NCI-H2227 (cell line): ENCODE data around the gene MRPL10.
"Not testable (repeated sequence)": the region's sequence is repeated elsewhere in the genome, so short reads cannot be mapped to it uniquely, and the experiment has no call there.

Experiments used
- DNase-seq: peaks from one replicate; lab custom pipeline; 2025; ENCODE audit not compliant: unreplicated experiment; lab: John Stamatoyannopoulos, UW

The MRPL10 gene

DNA sequence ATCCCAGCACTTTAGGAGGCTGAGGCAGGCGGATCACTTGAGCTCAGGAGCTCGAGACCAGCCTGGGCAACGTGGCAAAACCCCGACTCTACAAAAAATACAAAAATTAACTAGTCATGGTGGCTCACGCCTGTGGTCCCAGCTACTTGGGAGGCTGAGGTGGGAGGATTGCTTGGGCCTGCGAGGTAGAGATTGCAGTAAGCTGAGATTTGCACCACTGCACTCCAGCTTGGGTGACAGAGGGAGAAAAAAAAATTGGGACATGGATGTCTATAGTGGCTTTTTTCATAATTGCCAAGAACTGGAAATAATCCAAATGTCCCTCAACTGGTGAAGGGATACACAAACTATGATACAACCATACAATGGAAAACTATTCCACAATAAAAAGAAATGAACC lies 38.4 kb downstream of the MRPL10 start:
- DNase-seq: no peak

DNA sequence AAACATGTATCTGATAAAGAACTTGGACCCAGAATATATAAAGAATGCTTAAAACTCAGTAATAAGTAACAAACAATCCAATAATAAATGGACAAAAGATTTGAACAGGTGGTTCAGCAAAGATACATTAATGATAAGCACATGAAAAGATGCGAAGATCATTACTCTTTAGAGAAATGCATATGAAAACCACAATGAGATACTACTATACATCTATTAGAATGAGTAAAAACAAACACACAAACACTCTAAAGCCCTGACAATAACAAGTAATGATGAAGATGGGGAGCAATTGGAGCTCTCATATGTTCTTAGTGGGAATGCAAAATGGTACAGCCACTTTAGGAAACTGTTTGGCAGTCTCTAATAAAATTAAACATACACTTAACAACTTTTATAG lies 38.9 kb downstream of the MRPL10 start:
- DNase-seq: no peak

DNA sequence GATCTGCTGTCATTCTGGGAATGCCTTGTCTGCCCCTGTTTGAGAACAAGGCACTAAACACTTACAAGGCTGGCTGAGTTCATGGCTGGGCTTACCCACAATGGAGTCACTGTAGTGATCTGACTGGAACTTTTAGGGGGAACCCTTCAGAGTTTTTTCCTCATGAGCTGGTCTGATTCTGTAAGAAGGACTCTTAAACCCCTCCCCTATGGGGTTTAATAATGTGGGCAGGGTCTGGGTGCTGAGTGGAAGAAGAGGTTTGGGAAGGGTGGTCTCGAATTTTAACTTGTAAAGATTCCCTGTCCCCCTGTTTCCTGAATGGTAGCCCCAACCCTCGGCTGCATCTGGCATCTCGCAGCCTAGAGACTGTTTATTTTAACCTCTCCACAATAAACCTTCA lies 40.3 kb downstream of the MRPL10 start:
- no peak for DNase-seq

DNA sequence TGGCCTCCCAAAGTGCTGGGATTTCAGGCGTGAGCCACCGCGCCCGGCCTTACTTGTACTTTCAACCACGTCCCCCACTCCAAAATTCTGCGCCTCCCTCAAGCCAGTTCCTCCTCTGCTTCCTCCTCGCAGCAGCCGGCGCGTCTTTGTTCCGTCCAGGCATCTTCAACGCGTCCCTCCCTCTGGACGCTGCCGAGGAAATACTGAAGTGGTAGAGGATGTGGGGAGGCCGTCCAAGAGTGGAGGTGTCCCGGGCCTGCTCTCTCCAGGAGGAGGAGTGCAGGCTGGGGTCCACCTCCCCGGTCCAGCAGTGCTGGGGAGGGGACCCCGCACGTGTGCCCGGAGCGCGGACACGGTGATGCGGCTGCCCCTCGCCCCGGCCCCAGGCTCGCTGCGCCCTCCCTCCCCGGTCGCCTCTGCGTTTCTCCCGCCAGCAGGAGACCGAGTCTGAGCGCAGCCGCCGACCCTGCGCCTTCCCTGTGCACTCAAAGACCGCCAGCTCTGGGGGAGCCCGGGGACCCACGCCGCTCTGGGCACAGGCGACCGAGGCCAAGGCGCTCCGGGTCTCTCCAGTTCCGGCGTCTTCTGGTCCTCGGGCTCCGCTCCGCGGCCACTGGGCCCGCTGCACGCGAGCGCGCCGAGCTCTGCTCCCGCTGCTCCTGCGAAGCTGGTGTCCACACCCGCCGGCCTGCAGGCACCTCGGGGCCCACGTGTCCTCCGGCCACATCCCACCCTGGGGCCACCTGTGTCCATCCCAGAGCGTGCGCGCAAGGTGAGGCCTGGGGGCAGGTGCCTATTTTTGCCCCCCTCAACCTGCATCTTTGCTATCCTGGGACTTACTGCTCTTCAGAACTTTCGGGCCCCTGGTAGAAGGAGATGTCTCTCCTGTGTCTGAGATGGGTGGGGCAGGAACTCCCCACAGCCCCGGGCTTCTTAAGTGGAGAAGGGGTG lies 41.5 kb downstream of the MRPL10 start:
- peak; percentile 87 for DNase-seq

DNA sequence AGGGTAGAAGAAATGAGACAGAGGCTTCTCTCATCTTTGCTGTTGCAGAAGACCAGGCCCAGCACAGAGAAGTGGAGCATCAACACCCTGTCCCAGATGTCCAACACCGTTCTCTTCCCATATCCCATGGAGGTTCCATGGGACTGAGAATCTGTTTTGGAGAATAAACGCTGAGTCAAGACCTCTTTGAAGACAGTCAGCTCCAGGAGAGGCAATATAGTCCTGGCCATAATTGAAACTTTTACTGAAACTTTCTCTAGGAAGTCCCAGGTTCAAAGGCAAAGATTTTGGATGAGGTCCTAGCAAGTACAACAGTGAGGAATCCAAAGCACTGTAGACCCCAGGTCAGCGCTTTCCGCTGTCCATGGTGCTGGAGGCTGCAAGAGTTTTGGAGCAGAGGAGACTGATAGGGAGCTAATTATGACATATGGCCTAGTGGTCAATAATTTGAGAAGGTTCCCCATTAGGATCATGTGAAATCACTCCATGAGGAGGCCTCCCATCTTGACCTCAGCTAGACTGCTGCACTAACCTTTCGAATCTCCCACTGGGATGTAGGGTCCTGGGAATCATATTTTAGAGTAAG lies 45.7 kb downstream of the MRPL10 start:
- DNase-seq: no peak

DNA sequence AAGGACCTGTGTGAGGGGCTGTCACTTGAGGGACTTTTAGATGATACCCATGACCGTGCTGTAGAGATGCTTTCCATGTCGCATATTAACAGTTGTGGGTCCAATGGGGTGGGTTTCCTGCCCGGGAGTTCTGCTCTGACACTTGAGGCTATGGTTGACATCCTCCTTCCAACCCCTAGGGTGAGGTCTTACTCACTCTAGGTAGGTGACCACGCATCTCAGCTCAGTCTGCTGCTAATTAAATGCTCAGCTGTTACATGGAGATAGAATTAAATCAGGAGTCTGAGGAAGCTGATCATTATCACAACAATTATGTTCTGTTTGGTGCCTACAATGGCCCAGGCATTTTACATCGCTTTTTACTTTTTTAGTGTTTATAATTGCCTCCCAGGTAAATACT lies 49.9 kb downstream of the MRPL10 start:
- DNase-seq: no peak

DNA sequence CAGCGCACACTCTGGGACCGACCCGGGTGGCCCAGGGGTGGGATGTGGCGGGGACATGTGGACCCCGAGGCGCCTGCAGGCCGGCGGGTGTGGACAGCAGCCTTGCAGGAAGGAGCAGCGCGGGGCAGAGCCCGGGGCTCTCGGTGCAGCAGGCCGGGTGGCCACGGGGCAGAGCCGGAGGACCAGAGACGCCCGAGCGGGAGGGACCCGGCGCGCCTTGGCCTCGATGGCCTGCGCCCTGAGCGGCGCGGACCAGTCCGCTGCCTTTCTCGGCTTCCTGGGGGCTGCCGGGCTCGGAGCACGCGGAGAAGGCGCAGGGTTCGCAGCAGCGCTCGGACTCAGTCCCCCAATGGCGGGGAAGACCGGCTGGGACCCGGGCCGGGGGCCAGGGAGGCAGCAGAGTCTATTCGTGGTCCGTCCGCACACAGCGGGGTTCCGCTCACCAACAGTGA lies 53.1 kb downstream of the MRPL10 start:
- DNase-seq: no peak

DNA sequence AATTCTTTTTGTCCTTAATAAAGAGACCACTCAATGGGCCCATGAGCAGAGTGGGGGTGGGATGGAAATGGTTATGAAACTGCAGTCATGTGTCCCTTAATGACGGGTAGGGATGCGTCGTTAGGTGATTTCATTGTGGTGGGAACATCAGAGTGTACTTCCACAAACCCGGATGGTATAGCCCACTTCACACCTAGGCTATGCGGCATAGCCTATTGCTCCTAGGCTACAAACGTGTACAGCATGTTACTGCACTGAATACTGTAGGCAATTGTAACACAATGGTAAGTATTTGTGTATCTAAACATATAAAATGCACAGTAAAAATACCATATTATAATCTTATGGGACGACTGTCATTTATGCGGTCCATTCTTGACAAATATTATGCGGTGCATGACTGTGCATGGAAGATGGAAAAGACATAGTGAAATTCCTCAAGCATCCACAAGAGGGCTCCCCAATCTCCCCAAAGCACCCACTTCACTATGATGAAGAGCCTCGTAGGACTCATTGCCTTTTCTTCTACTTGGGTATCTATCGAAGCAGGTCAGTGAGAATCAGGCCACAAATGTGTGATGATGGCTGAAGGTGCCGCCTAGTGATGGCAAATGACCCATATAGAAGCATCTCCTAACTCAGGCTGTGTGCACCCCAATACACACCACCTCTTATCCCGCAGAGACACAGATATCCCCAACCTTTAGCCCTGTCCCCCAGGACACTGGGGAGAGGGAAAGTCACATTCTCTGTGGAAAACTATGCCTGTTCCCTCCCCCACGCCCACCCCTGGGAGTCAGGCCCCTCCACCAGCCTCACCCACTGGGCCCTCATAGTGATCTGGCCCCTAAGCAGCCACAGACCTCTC lies 54.8 kb downstream of the MRPL10 start:
- DNase-seq: peak; percentile 57

DNA sequence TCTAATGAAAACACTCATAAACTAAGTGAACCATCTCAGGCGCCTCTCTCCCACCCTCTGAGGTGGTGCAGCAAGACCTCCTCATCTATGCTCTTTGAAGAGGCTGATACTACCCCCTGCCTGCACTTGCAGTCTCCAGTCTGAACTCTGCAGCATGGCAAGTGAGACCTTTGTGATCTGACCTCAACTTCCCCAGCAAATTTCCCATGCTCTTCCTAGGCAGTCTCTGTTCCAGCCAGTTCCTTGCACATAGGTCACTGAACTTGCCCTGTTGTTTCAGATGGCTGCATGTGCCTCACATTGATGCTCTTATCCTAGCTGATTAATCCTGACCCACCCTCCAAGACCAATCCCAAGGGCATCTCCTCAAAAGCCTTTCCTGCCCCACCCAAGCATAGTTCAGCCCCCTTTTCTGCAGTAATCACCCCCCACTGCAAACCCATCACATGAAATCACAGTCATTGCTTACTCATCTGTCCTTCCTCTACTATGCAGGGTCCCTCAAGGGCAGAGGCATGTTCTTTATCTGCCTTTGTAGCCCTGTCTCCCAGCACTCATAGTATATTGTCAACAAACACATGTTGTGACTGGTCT lies 56.3 kb downstream of the MRPL10 start:
- no peak for DNase-seq

DNA sequence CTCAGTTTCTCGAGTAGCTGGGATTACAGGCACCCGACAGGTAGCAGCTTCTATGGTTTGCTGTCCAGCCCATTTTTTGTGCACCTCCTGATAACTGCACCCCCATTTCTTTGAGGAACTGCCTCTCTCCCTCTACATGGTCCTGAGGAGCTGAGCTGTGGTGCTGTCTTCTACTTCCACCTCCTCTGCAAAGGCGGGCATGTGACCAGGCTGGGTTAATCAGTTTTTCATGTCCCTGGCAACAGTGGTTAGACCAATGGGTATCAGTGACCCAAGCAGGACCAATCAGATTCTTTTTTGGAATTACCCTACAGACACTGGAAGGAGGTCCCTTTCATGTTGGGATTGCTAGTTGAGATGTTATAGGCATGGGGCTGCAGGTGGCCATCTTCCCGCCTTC lies 57.0 kb downstream of the MRPL10 start:
- DNase-seq: no peak

DNA sequence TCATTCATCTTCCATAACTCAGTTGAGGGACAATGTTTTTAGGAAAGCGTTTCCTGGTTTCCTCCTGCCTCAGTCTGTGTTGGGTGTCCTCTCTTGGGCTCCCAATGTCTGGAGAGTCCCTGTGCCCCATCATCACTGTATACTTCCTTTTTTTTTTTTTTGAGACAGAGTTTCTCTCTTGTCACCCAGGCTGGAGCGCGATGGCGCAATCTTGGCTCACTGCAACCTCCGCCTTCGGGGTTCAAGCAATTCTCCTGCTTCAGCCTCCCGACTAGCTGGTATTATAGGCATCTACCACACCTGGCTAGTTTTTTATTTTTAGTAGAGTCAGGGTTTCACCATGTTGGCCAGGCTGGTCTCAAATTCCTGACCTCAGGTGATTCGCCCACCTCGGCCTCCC lies 57.7 kb downstream of the MRPL10 start:
- not testable (repeated sequence) for DNase-seq
